ENCODE results near the gene NUDT16L1.

Gene NUDT16L1

GRCh38 chr16:4700997-4701743 is 7.8 kb downstream of the NUDT16L1 start:
- Mint-ChIP-seq H3K9me3 (no peaks in the 10 kb centered on the region), H3K36me3 (peaks cover 5% of the 10 kb centered on the region), H3K27me3 (no peaks in the 10 kb centered on the region), H3K4me3 (no peak overlapping the region), H3K27ac (no peak overlapping the region), H3K4me1 (no peaks in the 10 kb centered on the region)
- ATAC-seq (ENCODE audit: low read depth) (no peak), DNase-seq (ENCODE audit: low spot score in 2 of 2) (no peak)

GRCh38 chr16:4701791-4702465 is 8.6 kb downstream of the NUDT16L1 start:
- DNase-seq (ENCODE audit: low spot score in 2 of 2) = no peak
- Mint-ChIP-seq H3K9me3 (no peaks in the 10 kb centered on the region), H3K27me3 (no peaks in the 10 kb centered on the region), H3K4me3 (no peak overlapping the region), H3K36me3 (peaks cover 9% of the 10 kb centered on the region), H3K4me1 (no peaks in the 10 kb centered on the region), H3K27ac (no peak overlapping the region)
- no peak for ATAC-seq (ENCODE audit: low read depth)

GRCh38 chr16:4702466-4702808 is 9.1 kb downstream of the NUDT16L1 start:
- H3K4me1 Mint-ChIP-seq = no peaks in the 10 kb centered on the region
- H3K36me3 Mint-ChIP-seq = peaks cover 10% of the 10 kb centered on the region
- DNase-seq (ENCODE audit: low spot score in 2 of 2) (no peak), ATAC-seq (ENCODE audit: low read depth) (no peak)
- H3K27me3 Mint-ChIP-seq = no peaks in the 10 kb centered on the region
- H3K27ac Mint-ChIP-seq = no peak overlapping the region
- no peaks in the 10 kb centered on the region for H3K9me3 Mint-ChIP-seq
- H3K4me3 Mint-ChIP-seq = no peak overlapping the region

- H3K4me1 Mint-ChIP-seq = no peaks in the 10 kb centered on the region
- DNase-seq (ENCODE audit: low spot score in 2 of 2) (no peak), ATAC-seq (ENCODE audit: low read depth) (no peak)
- H3K27ac Mint-ChIP-seq = no peak overlapping the region
- no peaks in the 10 kb centered on the region for H3K27me3 Mint-ChIP-seq
- peaks cover 12% of the 10 kb centered on the region for H3K36me3 Mint-ChIP-seq
- no peaks in the 10 kb centered on the region for H3K9me3 Mint-ChIP-seq
- no peak overlapping the region for H3K4me3 Mint-ChIP-seq
Measured at GRCh38 chr16:4703906-4704305, 10.5 kb downstream of the NUDT16L1 start.

- no peaks in the 10 kb centered on the region for H3K4me1 Mint-ChIP-seq
Measured at GRCh38 chr16:4704491-4704890, 11.1 kb downstream of the NUDT16L1 start.

GRCh38 chr16:4704913-4705312 is 11.6 kb downstream of the NUDT16L1 start:
- Mint-ChIP-seq H3K27ac (no peak overlapping the region), H3K9me3 (no peaks in the 10 kb centered on the region), H3K4me3 (no peak overlapping the region), H3K36me3 (peaks cover 14% of the 10 kb centered on the region), H3K4me1 (no peaks in the 10 kb centered on the region), H3K27me3 (no peaks in the 10 kb centered on the region)
- ATAC-seq (ENCODE audit: low read depth) (no peak), DNase-seq (ENCODE audit: low spot score in 2 of 2) (no peak)

More at GRCh38 chr16:4704491-4704890, 11.1 kb downstream of the NUDT16L1 start:
- H3K4me3 Mint-ChIP-seq = no peak overlapping the region
- no peak for DNase-seq (ENCODE audit: low spot score in 2 of 2)
- no peak overlapping the region for H3K27ac Mint-ChIP-seq
- ATAC-seq (ENCODE audit: low read depth) = no peak
- H3K27me3 Mint-ChIP-seq = no peaks in the 10 kb centered on the region
- no peaks in the 10 kb centered on the region for H3K9me3 Mint-ChIP-seq
- peaks cover 14% of the 10 kb centered on the region for H3K36me3 Mint-ChIP-seq

- DNase-seq (ENCODE audit: low spot score in 2 of 2) (no peak), ATAC-seq (ENCODE audit: low read depth) (no peak)
- H3K4me3 Mint-ChIP-seq = no peak overlapping the region
- H3K27ac Mint-ChIP-seq = no peak overlapping the region
- H3K4me1 Mint-ChIP-seq = no peaks in the 10 kb centered on the region
- H3K9me3 Mint-ChIP-seq = no peaks in the 10 kb centered on the region
- peaks cover 14% of the 10 kb centered on the region for H3K36me3 Mint-ChIP-seq
- no peaks in the 10 kb centered on the region for H3K27me3 Mint-ChIP-seq
Measured at GRCh38 chr16:4706871-4707270, 13.5 kb downstream of the NUDT16L1 start.

GRCh38 chr16:4709481-4709880 is 16.1 kb downstream of the NUDT16L1 start:
- Mint-ChIP-seq H3K36me3 (peaks cover 22% of the 10 kb centered on the region), H3K4me3 (no peak overlapping the region), H3K27me3 (no peaks in the 10 kb centered on the region), H3K27ac (no peak overlapping the region), H3K9me3 (no peaks in the 10 kb centered on the region), H3K4me1 (no peaks in the 10 kb centered on the region)
- no peak for DNase-seq (ENCODE audit: low spot score in 2 of 2)
- no peak for ATAC-seq (ENCODE audit: low read depth)

GRCh38 chr16:4713663-4714501 is 20.5 kb downstream of the NUDT16L1 start:
- ATAC-seq (ENCODE audit: low read depth) (no peak), DNase-seq (ENCODE audit: low spot score in 2 of 2) (no peak)
- no peak overlapping the region for H3K27ac Mint-ChIP-seq
- H3K36me3 Mint-ChIP-seq = peaks cover 15% of the 10 kb centered on the region
- H3K27me3 Mint-ChIP-seq = no peaks in the 10 kb centered on the region
- no peak overlapping the region for H3K4me3 Mint-ChIP-seq
- no peaks in the 10 kb centered on the region for H3K9me3 Mint-ChIP-seq
- H3K4me1 Mint-ChIP-seq = peaks cover 5% of the 10 kb centered on the region

- peaks cover 13% of the 10 kb centered on the region for H3K36me3 Mint-ChIP-seq
- DNase-seq (ENCODE audit: low spot score in 2 of 2) (no peak), ATAC-seq (ENCODE audit: low read depth) (no peak)
- H3K9me3 Mint-ChIP-seq = no peaks in the 10 kb centered on the region
- no peaks in the 10 kb centered on the region for H3K27me3 Mint-ChIP-seq
- H3K4me3 Mint-ChIP-seq = no peak overlapping the region
- H3K4me1 Mint-ChIP-seq = peaks cover 9% of the 10 kb centered on the region
- H3K27ac Mint-ChIP-seq = no peak overlapping the region
Measured at GRCh38 chr16:4714996-4715395, 21.6 kb downstream of the NUDT16L1 start.

GRCh38 chr16:4718466-4718865 is 25.1 kb downstream of the NUDT16L1 start:
- peaks cover 9% of the 10 kb centered on the region for H3K4me1 Mint-ChIP-seq
- peak overlapping the region; percentile 35 for H3K27ac Mint-ChIP-seq
- H3K36me3 Mint-ChIP-seq = peaks cover 11% of the 10 kb centered on the region
- H3K9me3 Mint-ChIP-seq = no peaks in the 10 kb centered on the region
- H3K4me3 Mint-ChIP-seq = no peak overlapping the region
- DNase-seq (ENCODE audit: low spot score in 2 of 2) = no peak
- no peaks in the 10 kb centered on the region for H3K27me3 Mint-ChIP-seq
- ATAC-seq (ENCODE audit: low read depth) = no peak

- no peak overlapping the region for H3K27ac Mint-ChIP-seq
- no peaks in the 10 kb centered on the region for H3K9me3 Mint-ChIP-seq
- no peak overlapping the region for H3K4me3 Mint-ChIP-seq
- ATAC-seq (ENCODE audit: low read depth) (no peak), DNase-seq (ENCODE audit: low spot score in 2 of 2) (no peak)
- H3K27me3 Mint-ChIP-seq = no peaks in the 10 kb centered on the region
- peaks cover 9% of the 10 kb centered on the region for H3K4me1 Mint-ChIP-seq
- H3K36me3 Mint-ChIP-seq = peaks cover 5% of the 10 kb centered on the region
Measured at GRCh38 chr16:4723071-4723767, 29.9 kb downstream of the NUDT16L1 start.

- Mint-ChIP-seq H3K4me3 (no peak overlapping the region), H3K27ac (no peak overlapping the region), H3K9me3 (no peaks in the 10 kb centered on the region), H3K36me3 (peaks cover 9% of the 10 kb centered on the region), H3K27me3 (no peaks in the 10 kb centered on the region), H3K4me1 (no peaks in the 10 kb centered on the region)
- ATAC-seq (ENCODE audit: low read depth) (no peak), DNase-seq (ENCODE audit: low spot score in 2 of 2) (no peak)
Measured at GRCh38 chr16:4724661-4725270, 31.4 kb downstream of the NUDT16L1 start.

Data from memory B cell (primary cell).